Muscle of leg (tissue), 9 donors: Measurements from ENCODE around the gene POP4. TPM values are rescaled to one million over a fixed set of nuclear protein-coding genes. Genes with fewer than 3 reads are reported as not detected.

Experiments used
- polyA plus RNA-seq, 8 donors: library from polyadenylated mRNA; unstranded; fragments of 120-200 nt; gene quantifications; one replicate each; pipeline versions ENCODE4 v1.2.1 to v1.2.3, GENCODE V29; 2013; ENCODE audit warnings: inconsistent platforms in 1 of 8, low replicate concordance in 1 of 8; ENCODE audit not compliant: insufficient read length in 8 of 8, insufficient read depth in 1 of 8
- total RNA-seq: library from RNA; stranded (reverse); fragments of 120-200 nt; gene quantifications from one replicate; pipeline ENCODE4 v1.2.4, GENCODE V29; 2013

POP4 gene
- total and polyA plus RNA-seq, 9 donors = 40.1 to 62.7 (median 42.6) TPM

Other genes starting within 250 kb of the POP4 start
- 0.27 TPM for gene VSTM2B, start 80.3 kb upstream of the POP4 start, total RNA-seq
- under 1 TPM in 5 of 8 donors, not detected in 3; 0.09 to 0.28 (median 0.13) TPM for gene VSTM2B, start 80.3 kb upstream of the POP4 start, polyA plus RNA-seq
- gene PLEKHF1, start 59.2 kb downstream of the POP4 start, total RNA-seq = 7.0 TPM
- gene PLEKHF1, start 59.2 kb downstream of the POP4 start, polyA plus RNA-seq = 1 to 10 TPM; 3.2 to 6.1 (median 4.5) TPM
- gene C19orf12, start 109.0 kb downstream of the POP4 start, total RNA-seq = 21.6 TPM
- 10 to 100 TPM; 21.6 to 28.7 (median 25.7) TPM for gene C19orf12, start 109.0 kb downstream of the POP4 start, polyA plus RNA-seq
- 18.0 TPM for gene CCNE1, start 205.7 kb downstream of the POP4 start, total RNA-seq
- 10 to 100 TPM; 20.3 to 24.9 (median 24.2) TPM for gene CCNE1, start 205.7 kb downstream of the POP4 start, polyA plus RNA-seq